Right renal pelvis (tissue), 4 donors: ENCODE data around the gene RAPGEF2. TPM values are rescaled to one million over a fixed set of nuclear protein-coding genes. Genes with fewer than 3 reads are reported as not detected.
"Not testable (repeated sequence)": the region's sequence is repeated elsewhere in the genome, so short reads cannot be mapped to it uniquely, and the experiment has no call there.

Experiments used
- DNase-seq, 4 donors: peaks; one replicate each; pipeline ENCODE4 v3.0.0-alpha.2; 2013; ENCODE audit warnings: low read depth in 4 of 4, low spot score in 3 of 4, missing footprints in 1 of 4
- polyA plus RNA-seq, 4 donors: library from polyadenylated mRNA; unstranded; fragments of 120-200 nt; gene quantifications; one replicate each; pipeline ENCODE4 v1.2.1, GENCODE V29; 2013; ENCODE audit not compliant: insufficient read length in 4 of 4

RAPGEF2 gene
- polyA plus RNA-seq, 4 donors, result 43.0 to 57.5 (median 50.4) TPM

DNA sequence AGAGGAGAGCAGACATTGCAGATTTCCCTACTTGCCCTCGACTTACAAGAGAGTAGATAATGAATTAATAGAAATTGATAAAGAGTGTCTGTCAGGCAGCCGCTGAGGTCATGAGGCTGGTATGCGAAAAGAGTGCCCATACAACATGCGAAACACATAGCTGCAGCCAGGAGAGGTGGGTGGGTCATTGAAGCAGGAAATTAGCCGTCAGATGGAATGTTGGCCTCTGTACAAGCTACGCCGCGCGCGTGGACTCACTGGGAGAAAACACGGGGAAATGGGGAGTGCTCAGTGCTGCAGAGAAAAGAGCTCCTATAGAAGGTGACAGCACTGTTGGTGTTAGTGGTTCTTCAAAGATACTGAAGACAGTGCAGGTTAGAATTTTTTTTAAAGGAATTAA, 125.1 kb downstream of the RAPGEF2 start:
- peak; percentile 46 to 60 (median 53) for DNase-seq

DNA sequence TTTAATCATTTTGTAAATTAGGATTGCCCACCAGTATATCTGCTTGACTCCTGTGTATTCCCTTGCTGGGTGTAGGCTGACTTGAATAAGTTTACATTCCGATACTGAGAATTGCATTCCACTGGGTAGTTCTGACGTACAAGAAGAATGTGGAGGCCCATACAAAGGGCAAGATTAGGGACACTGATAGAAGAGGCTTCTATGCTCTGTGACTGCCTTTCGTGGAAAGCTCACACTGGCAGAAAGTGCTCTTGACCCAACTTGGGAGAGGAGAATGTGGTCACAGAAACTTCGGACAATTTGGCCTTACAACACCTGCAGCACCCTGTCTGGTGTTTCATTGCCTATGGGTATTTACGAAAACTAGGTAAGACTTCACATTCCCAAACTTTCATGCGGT, 126.3 kb downstream of the RAPGEF2 start:
- DNase-seq, result no peak

- DNase-seq, result no peak
Observed at GRCh38 chr4:159232465-159233106, 129.7 kb downstream of the RAPGEF2 start.

DNA sequence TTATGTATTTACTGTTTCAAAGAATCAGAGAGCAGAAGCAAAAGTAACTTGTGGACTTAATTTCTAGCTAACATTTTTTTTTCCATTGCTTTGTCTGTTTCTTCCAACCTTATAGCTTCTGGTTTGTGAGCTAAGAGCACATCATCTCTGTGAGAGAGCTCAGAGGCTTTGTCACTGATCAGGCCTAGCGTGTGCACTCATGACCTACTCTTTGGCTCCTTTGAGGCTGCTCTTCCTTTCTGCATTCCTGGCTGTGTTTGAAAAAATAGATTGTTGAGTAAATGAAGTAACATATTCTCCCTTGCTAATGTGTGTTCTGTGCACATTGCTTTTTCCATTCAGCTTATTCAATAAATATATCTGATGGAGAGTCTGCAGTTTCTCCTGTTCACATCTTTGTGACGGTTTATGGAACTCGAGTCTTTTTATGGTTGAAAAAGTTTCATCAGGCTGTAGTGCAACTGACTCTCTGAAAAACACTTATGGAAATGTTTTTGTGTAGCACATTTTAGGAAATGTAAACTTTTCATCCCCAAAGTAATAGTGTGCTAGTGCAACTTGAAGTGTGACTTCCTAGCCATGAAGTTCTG, 133.0 kb downstream of the RAPGEF2 start:
- no peak for DNase-seq

DNA sequence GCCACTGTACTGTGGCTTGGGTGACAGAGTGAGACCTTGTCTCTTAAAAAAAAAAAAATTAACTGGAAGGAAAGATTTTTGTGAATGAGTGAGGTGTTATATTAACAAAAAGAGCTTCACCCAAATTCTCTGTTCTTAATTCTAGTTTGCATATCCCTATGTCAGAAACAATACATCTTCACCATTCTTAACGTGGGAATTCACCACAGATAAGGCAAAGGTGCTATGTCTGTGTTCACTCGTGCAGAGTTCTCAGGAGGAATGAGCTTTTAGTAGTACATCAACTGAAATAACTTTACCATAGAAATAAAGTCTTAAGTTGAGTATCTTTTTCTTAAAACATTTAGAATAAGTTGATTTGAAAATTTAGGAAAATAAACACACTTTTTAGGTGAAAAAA, 135.1 kb downstream of the RAPGEF2 start:
- DNase-seq, result no peak

DNA sequence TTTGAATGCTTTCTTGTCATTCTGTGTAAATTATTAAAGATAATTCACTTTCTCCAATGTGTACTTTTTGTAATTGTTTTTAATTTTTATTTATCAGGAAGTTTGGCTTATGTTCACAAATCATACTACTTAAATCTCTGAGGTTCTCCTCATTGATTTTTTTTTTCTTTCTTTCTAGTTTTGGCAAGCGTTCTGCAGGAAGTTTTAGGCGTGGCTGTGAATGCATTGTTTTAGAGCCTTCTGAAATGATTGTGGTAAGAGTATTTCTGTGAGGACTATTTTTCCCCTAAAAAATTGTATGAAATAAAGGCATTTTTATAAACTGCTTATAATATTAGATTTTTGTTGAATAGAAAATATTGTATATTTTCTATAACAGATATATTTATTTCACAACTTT, 135.8 kb downstream of the RAPGEF2 start:
- DNase-seq, result no peak

GRCh38 chr4:159239629-159240028, 136.8 kb downstream of the RAPGEF2 start:
- DNase-seq, result no peak

DNA sequence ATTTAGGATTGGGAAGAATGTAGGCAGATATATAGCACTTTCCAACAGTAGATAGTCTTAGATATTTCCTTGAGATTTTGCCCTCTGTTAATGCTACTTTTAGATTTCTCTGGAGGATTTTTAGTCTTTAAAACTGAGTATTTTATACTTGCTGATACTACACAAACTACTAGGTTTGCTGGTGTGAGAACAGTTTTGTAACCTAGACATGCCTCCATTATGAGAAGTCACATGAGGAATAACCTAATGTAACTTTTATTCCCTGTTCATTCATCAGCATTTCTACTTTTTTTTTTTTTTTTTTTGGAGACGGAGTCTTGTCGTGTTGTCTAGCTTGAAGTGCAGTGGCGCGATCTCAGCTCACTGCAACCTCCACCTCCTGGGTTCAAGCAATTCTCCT, 137.2 kb downstream of the RAPGEF2 start:
- no peak for DNase-seq

- no peak for DNase-seq
Observed at GRCh38 chr4:159240687-159241086, 137.8 kb downstream of the RAPGEF2 start.

GRCh38 chr4:159242427-159242826, 139.5 kb downstream of the RAPGEF2 start:
- DNase-seq, result no peak

GRCh38 chr4:159248384-159249178, 145.7 kb downstream of the RAPGEF2 start:
- no peak for DNase-seq

DNA sequence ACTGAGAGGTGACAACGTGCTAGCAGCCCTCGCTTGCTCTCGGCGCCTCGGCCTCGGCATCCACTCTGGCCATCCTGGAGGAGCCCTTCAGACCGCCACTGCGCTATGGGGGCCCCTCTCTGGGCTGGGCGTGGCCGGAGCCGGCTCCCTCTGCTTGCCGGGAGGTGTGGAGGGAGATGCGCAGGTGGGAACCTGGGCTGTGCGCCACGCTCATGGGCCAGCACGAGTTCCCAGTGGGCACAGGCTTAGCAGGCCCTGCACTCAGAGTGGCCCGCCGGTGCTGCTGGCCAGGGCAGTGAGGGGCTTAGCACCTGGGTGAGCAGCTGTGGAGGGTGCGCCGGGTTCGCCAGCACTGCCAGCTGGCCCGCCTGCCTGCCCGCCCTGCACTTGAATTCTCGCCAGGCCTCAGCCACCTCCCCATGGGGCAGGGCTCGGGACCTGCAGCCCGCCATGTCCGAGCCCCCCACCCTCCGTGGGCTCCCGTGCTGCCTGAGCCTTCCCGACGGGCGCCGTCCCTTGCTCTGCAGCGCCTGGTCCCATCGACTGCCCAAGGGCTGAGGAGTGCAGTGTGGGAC, 148.0 kb downstream of the RAPGEF2 start:
- DNase-seq, result no peak

- not testable (repeated sequence) for DNase-seq
Observed at GRCh38 chr4:159251580-159251979, 148.7 kb downstream of the RAPGEF2 start.

GRCh38 chr4:159252491-159252890, 149.6 kb downstream of the RAPGEF2 start:
- DNase-seq, result no peak

GRCh38 chr4:159256037-159256436, 153.2 kb downstream of the RAPGEF2 start:
- no peak for DNase-seq

GRCh38 chr4:159258889-159259560, 156.1 kb downstream of the RAPGEF2 start:
- DNase-seq, result no peak

DNA sequence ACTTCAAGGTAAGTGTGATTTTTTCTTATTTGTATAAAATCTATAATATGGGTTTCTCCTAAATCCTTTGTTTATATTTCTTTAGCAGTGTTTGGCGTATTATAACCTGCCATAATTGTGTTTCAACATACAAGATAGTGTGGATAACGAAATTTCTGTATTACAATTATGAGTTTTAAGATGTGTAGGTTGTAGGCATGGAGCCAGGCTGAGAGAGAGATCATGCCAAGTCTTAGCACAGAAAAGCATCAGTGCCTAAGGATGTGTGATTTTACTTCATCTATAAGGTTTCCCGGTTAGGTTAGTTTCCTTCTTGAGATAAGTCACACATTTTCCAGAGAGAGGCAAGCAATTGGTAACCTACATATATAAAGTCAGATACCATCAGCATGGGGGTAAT, 161.2 kb downstream of the RAPGEF2 start:
- DNase-seq, result no peak

- DNase-seq, result no peak
Observed at GRCh38 chr4:159266981-159267868, 164.3 kb downstream of the RAPGEF2 start.

- DNase-seq, result no peak
Observed at GRCh38 chr4:159267869-159268285, 165.0 kb downstream of the RAPGEF2 start.

DNA sequence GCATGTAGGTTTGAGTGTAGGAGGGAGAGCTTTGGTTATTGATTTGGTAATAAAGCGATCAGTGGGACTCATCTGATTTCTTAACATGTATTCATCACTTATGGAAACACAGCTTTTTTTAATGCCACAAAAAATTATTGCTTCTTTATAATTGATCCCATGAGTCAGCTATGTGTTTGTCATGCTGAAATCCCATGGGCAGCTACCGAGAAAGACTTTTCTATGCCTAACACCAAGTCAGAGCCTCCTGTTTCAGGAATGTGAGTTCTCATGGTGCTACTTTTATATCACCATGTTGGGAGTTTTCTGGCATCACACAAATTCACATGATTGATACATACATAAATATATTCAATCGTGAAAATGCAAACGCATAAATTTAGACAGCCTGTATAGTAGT, 165.7 kb downstream of the RAPGEF2 start:
- DNase-seq, result no peak
